SW480 (cell line): ENCODE data around the gene YPEL3.

Experiments used
- DNase-seq: peaks from one replicate; pipeline ENCODE4 v3.0.0-alpha.2; 2016; ENCODE audit warnings: low spot score

The YPEL3 gene

GRCh38 chr16:30069611-30070462, 26.2 kb downstream of the YPEL3 start:
- DNase-seq, result no peak

- DNase-seq, result no peak
Observed at GRCh38 chr16:30068750-30069610, 27.0 kb downstream of the YPEL3 start.

GRCh38 chr16:30068333-30068732, 27.7 kb downstream of the YPEL3 start:
- no peak for DNase-seq

- no peak for DNase-seq
Observed at GRCh38 chr16:30067584-30067916, 28.5 kb downstream of the YPEL3 start.

- DNase-seq, result no peak
Observed at GRCh38 chr16:30066761-30067583, 29.0 kb downstream of the YPEL3 start.

GRCh38 chr16:30065943-30066760, 29.9 kb downstream of the YPEL3 start:
- no peak for DNase-seq

- peak; percentile 96 for DNase-seq
Observed at GRCh38 chr16:30065102-30065942, 30.7 kb downstream of the YPEL3 start, which contains the start of gene ALDOA. Gene ALDOA (plus strand): TSS chr16:30065760. CDS start chr16:30066898, 1,138 bp downstream.

GRCh38 chr16:30064729-30065101, 31.3 kb downstream of the YPEL3 start:
- DNase-seq, result no peak

GRCh38 chr16:30063893-30064728, 31.9 kb downstream of the YPEL3 start:
- peak; percentile 70 for DNase-seq

- DNase-seq, result no peak
Observed at GRCh38 chr16:30063278-30063892, 32.6 kb downstream of the YPEL3 start.

GRCh38 chr16:30060836-30061554, 35.0 kb downstream of the YPEL3 start:
- no peak for DNase-seq

- no peak for DNase-seq
Observed at GRCh38 chr16:30060346-30060745, 35.7 kb downstream of the YPEL3 start.

GRCh38 chr16:30054959-30055553, 41.0 kb downstream of the YPEL3 start:
- no peak for DNase-seq

GRCh38 chr16:30054451-30054850, 41.6 kb downstream of the YPEL3 start:
- DNase-seq, result no peak

GRCh38 chr16:30053376-30054015, 42.5 kb downstream of the YPEL3 start:
- DNase-seq, result peak; percentile 17

- DNase-seq, result peak; percentile 85
Observed at GRCh38 chr16:30052671-30053372, 43.2 kb downstream of the YPEL3 start.

GRCh38 chr16:30051518-30051917, 44.5 kb downstream of the YPEL3 start:
- no peak for DNase-seq
